Mesenchymal stem cell (in vitro differentiated cells and primary cell): ENCODE measurements around the gene MANSC4.

Source experiments
- DNase-seq: peaks from one replicate; pipeline ENCODE4 v3.0.0-alpha.2; 2013
- H2AFZ ChIP-seq: one replicate; pipeline ENCODE4 v1.6.1; 2013; ENCODE audit warnings: low read depth, mild to moderate bottlenecking, control low read depth, inconsistent platforms, low read length, moderate library complexity
- H2AK5ac ChIP-seq: 2 replicates; pipeline ENCODE4 v1.6.1; 2013; ENCODE audit warnings: low read length, moderate library complexity, mild to moderate bottlenecking, inconsistent platforms; ENCODE audit not compliant: severe bottlenecking
- H2BK120ac ChIP-seq: one replicate; pipeline ENCODE4 v1.6.1; 2013; ENCODE audit warnings: low read depth, mild to moderate bottlenecking, inconsistent platforms, low read length, moderate library complexity
- H2BK12ac ChIP-seq, 2 experiments: one replicate each; pipeline ENCODE4 v1.6.1; 2013; ENCODE audit warnings: inconsistent platforms in 2 of 2, low read length in 2 of 2, mild to moderate bottlenecking in 2 of 2, moderate library complexity in 2 of 2, control low read depth in 1 of 2
- H2BK15ac ChIP-seq: one replicate; pipeline ENCODE4 v1.6.1; 2013; ENCODE audit warnings: mild to moderate bottlenecking, low read depth, inconsistent platforms; ENCODE audit not compliant: poor library complexity, severe bottlenecking
- H2BK5ac ChIP-seq: 2 replicates; pipeline ENCODE4 v1.6.1; 2013; ENCODE audit warnings: low read depth, mild to moderate bottlenecking, low read length, control low read depth, inconsistent platforms; ENCODE audit not compliant: poor library complexity, severe bottlenecking
- H3K14ac ChIP-seq, 2 experiments: one replicate each; pipeline ENCODE4 v1.6.1; 2013; ENCODE audit warnings: inconsistent platforms in 2 of 2, low read length in 2 of 2, control low read depth in 1 of 2, mild to moderate bottlenecking in 1 of 2, moderate library complexity in 1 of 2
- H3K18ac ChIP-seq, 2 experiments: one replicate each; pipeline ENCODE4 v1.6.1; 2013; ENCODE audit warnings: inconsistent platforms in 2 of 2, low read length in 2 of 2, control low read depth in 1 of 2, low read depth in 1 of 2, mild to moderate bottlenecking in 1 of 2
- H3K23ac ChIP-seq, 2 experiments: one replicate each; pipeline ENCODE4 v1.6.1; 2013; ENCODE audit warnings: inconsistent platforms in 2 of 2, low read length in 2 of 2, mild to moderate bottlenecking in 2 of 2, moderate library complexity in 2 of 2, control low read depth in 1 of 2
- H3K27ac ChIP-seq: 2 replicates; pipeline ENCODE4 v1.5.1; 2013; ENCODE audit warnings: mild to moderate bottlenecking, moderate library complexity, low read length, control low read depth, inconsistent platforms; ENCODE audit not compliant: poor library complexity, severe bottlenecking
- H3K27me3 ChIP-seq, 2 experiments: 2 replicates each; pipeline versions ENCODE4 v1.6.1 to v1.7.0; 2013; ENCODE audit warnings: low read length in 2 of 2, mild to moderate bottlenecking in 2 of 2, moderate library complexity in 2 of 2, control low read depth in 1 of 2, inconsistent platforms in 1 of 2; ENCODE audit not compliant: control insufficient read depth in 1 of 2, insufficient read depth in 1 of 2
- H3K36me3 ChIP-seq, 2 experiments: 2 replicates each; pipeline versions ENCODE4 v1.6.1 to v1.7.0; 2013; ENCODE audit warnings: low read length in 2 of 2, control low read depth in 1 of 2, inconsistent platforms in 1 of 2, low read depth in 1 of 2, mild to moderate bottlenecking in 1 of 2; ENCODE audit not compliant: insufficient read depth in 2 of 2, control insufficient read depth in 1 of 2
- H3K4ac ChIP-seq, 2 experiments: one replicate each; pipeline ENCODE4 v1.6.1; 2013; ENCODE audit warnings: inconsistent platforms in 2 of 2, low read length in 2 of 2, mild to moderate bottlenecking in 2 of 2, moderate library complexity in 2 of 2, control low read depth in 1 of 2, low read depth in 1 of 2
- H3K4me1 ChIP-seq: 2 replicates; pipeline ENCODE4 v1.6.1; 2013; ENCODE audit warnings: low read depth, low read length, control low read depth; ENCODE audit not compliant: control insufficient read depth, insufficient read depth
- H3K4me2 ChIP-seq: 2 replicates; pipeline ENCODE4 v1.6.1; 2013; ENCODE audit warnings: low read length, mild to moderate bottlenecking, inconsistent platforms; ENCODE audit not compliant: poor library complexity, severe bottlenecking
- H3K4me3 ChIP-seq, 2 experiments: 2 replicates each; pipeline versions ENCODE4 v1.5.1 to v1.7.0; 2013; ENCODE audit warnings: low read length in 2 of 2, mild to moderate bottlenecking in 2 of 2, control low read depth in 1 of 2, low read depth in 1 of 2; ENCODE audit not compliant: insufficient read depth in 1 of 2
- H3K79me1 ChIP-seq: replicated peaks from 2 replicates; pipeline ENCODE4 v1.6.1; 2013; ENCODE audit warnings: mild to moderate bottlenecking, control low read depth, low read length, inconsistent platforms; ENCODE audit not compliant: poor library complexity, severe bottlenecking
- H3K9ac ChIP-seq: 2 replicates; pipeline ENCODE4 v1.7.0; 2013; ENCODE audit warnings: mild to moderate bottlenecking, low read length, moderate library complexity
- H3K9me3 ChIP-seq: 2 replicates; pipeline ENCODE4 v1.7.0; 2013; ENCODE audit warnings: mild to moderate bottlenecking, low read length; ENCODE audit not compliant: control insufficient read depth
- H4K8ac ChIP-seq: one replicate; pipeline ENCODE4 v1.6.1; 2013; ENCODE audit warnings: inconsistent platforms, mild to moderate bottlenecking, low read length, moderate library complexity
- H4K91ac ChIP-seq: one replicate; pipeline ENCODE4 v1.6.1; 2013; ENCODE audit warnings: mild to moderate bottlenecking, low read length, inconsistent platforms
- WGBS: methylation state at CpG from one replicate; pipeline ENCODE4 v1.1.7; 2013; ENCODE audit warnings: mixed read lengths; 5-methylcytosine and 5-hydroxymethylcytosine counted together

MANSC4 gene

DNA sequence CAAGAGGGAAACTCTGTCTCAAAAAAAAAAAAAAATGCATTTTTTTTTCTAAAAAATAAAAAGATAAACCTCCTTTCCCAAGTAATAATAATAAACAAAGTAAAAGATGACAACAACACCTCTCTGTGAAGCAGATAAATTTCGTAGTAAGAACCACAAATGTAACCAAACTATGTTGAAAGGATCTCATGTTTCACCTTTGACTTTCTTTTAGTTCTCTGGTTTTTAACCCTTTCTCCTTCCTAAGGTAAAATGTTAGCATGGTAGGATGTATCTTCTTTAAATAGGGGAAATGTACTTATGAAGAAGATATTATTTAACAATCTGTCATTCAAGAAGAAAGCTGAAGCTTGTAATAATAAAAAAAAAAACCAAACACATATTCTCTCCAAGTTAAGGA, 1.8 kb downstream of the MANSC4 start:
- WGBS = no CpG with 5 or more reads among the region's 1 CpG
- H3K18ac ChIP-seq = no peak overlapping the region
- H2BK5ac ChIP-seq = no peak overlapping the region

GRCh38 chr12:27777141-27777540, 2.9 kb downstream of the MANSC4 start:
- no peak overlapping the region for H3K9ac ChIP-seq
- no peak overlapping the region for H3K4me2 ChIP-seq
- 98% methylated on average over 4 of the region's 5 CpGs for WGBS
- no peak overlapping the region for H4K8ac ChIP-seq
- H2BK12ac ChIP-seq = no peak overlapping the region
- H2BK120ac ChIP-seq = no peak overlapping the region
- no peak overlapping the region for H3K4ac ChIP-seq
- H3K18ac ChIP-seq = no peak overlapping the region
- peaks cover 11% of the 10 kb centered on the region for H3K4me1 ChIP-seq
- no peaks in the 10 kb centered on the region for H3K9me3 ChIP-seq
- no peak for DNase-seq
- H2AK5ac ChIP-seq = peak overlapping the region; percentile 63
- H3K4me3 ChIP-seq = no peak overlapping the region
- H3K79me1 ChIP-seq = peaks cover 3% of the 10 kb centered on the region
- no peak overlapping the region for H2AFZ ChIP-seq
- H4K91ac ChIP-seq = no peak overlapping the region
- no peak overlapping the region for H3K23ac ChIP-seq
- H3K27me3 ChIP-seq = no peaks in the 10 kb centered on the region
- H3K14ac ChIP-seq = no peak overlapping the region
- peaks cover 0 to 3% of the 10 kb centered on the region in 2 experiments for H3K36me3 ChIP-seq
- H2BK15ac ChIP-seq = no peak overlapping the region
- no peak overlapping the region for H3K27ac ChIP-seq
- H2BK5ac ChIP-seq = no peak overlapping the region

More for the DNA sequence above, 1.8 kb downstream of the MANSC4 start:
- Histone ChIP-seq H3K4ac (no peak overlapping the region), H4K91ac (no peak overlapping the region), H3K9me3 (no peaks in the 10 kb centered on the region), H2BK120ac (no peak overlapping the region), H3K79me1 (peaks cover 3% of the 10 kb centered on the region), H3K4me2 (no peak overlapping the region), H3K4me1 (peaks cover 11% of the 10 kb centered on the region), H4K8ac (no peak overlapping the region), H3K36me3 (peaks cover 0 to 7% of the 10 kb centered on the region in 2 experiments), H3K27me3 (no peaks in the 10 kb centered on the region), H3K9ac (no peak overlapping the region), H2AFZ (no peak overlapping the region), H3K4me3 (no peak overlapping the region), H2AK5ac (no peak overlapping the region), H2BK12ac (no peak overlapping the region), H2BK15ac (no peak overlapping the region), H3K27ac (no peak overlapping the region), H3K23ac (no peak overlapping the region), H3K14ac (no peak overlapping the region)
- no peak for DNase-seq

DNA sequence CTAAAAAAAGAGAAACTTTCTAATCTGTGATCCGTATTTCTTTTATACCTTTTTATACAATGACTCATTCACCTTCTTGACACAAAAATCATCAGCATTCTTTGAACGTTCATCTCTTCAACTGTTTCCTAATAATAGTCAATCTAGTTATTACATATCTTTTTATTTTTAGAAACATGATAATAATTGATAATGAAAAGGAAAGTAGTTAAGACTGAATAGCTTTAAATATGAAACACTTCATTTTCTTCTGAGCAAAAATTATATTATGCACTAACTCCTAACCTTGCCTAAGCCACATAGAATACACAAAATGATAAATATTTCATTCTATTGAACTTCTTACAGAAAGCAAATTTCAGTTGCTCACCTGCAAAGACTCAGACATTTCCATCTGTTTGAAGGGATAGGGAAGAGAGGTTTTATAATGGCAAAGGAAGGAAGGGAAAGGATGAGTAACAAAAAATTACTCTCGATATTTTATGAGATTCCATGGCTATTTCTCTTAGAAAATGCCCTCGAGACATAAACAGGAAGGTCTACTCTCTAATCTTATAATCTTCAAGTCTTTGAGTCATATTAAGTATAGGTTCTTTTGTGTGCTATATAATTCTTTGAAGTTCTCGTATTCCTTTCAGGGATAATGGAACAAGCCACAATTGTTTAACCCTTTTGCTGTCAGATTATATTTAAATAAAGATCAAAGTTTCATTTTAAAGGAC, 7.5 kb downstream of the MANSC4 start:
- no peak overlapping the region for H4K91ac ChIP-seq
- WGBS = 79% methylated on average over 1 of the region's 5 CpGs

DNA sequence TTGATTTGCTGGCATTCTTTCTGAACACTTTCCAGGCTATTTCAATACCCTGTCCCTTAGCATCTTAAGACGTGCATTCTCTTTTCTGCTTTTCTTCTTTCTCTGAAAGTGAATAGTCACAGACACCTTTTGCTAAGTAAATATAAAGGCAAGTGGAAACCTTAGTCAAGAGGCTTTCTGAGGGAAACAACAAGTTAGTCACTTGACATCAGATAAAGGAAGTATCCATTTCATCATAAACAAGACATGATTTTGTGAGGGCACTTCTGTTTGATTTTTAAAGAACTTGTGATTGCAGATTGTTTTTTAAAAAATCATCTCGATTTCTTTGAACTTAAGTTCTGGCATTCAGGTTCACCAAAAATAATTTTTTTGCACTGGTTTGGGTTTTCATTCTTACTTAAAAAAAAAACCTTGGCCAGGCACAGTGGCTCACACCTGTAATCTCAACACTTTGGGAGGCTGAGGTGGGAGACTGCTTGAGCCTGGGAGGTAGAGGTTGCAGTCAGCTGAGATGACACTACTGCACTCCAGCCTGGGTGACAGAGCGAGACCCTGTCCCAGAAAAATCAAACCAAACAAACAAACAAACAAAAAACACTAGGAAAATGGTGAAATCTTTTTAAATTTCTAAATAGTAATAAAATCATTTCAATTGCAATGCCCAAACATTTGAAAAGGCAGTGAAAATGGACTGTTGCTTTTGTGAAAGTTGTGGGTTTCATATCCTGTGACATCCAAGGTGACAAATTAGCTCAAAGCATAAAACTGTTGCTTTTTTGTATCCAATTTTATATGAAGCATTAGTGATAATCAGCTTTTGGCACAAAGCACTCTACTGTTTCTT, 8.3 kb downstream of the MANSC4 start:
- no peaks in the 10 kb centered on the region for H3K36me3 ChIP-seq
- no peak for DNase-seq
- no peaks in the 10 kb centered on the region for H3K79me1 ChIP-seq
- peaks cover 2% of the 10 kb centered on the region for H3K4me1 ChIP-seq
- H3K27ac ChIP-seq = no peak overlapping the region
- no peak overlapping the region for H2BK15ac ChIP-seq
- WGBS = 100% methylated on average over 1 of the region's 3 CpGs
- H3K14ac ChIP-seq = no peak overlapping the region
- H3K27me3 ChIP-seq = no peaks in the 10 kb centered on the region
- no peak overlapping the region for H3K4me2 ChIP-seq
- H2AFZ ChIP-seq = no peak overlapping the region
- no peak overlapping the region for H2BK5ac ChIP-seq
- no peak overlapping the region for H2AK5ac ChIP-seq
- no peak overlapping the region for H2BK12ac ChIP-seq
- H3K18ac ChIP-seq = no peak overlapping the region
- no peaks in the 10 kb centered on the region for H3K9me3 ChIP-seq
- H3K9ac ChIP-seq = no peak overlapping the region
- no peak overlapping the region for H3K23ac ChIP-seq
- no peak overlapping the region for H3K4ac ChIP-seq
- no peak overlapping the region for H4K8ac ChIP-seq
- no peak overlapping the region for H4K91ac ChIP-seq
- H3K4me3 ChIP-seq = no peak overlapping the region
- no peak overlapping the region for H2BK120ac ChIP-seq

More for the DNA sequence above, 7.5 kb downstream of the MANSC4 start:
- H2BK120ac ChIP-seq = no peak overlapping the region
- H3K23ac ChIP-seq = no peak overlapping the region
- no peak overlapping the region for H3K4me2 ChIP-seq
- no peak overlapping the region for H3K9ac ChIP-seq
- no peak overlapping the region for H3K18ac ChIP-seq
- no peak overlapping the region for H2BK5ac ChIP-seq
- no peak overlapping the region for H3K4ac ChIP-seq
- H3K27ac ChIP-seq = no peak overlapping the region
- H3K9me3 ChIP-seq = no peaks in the 10 kb centered on the region
- no peak overlapping the region for H2BK12ac ChIP-seq
- H3K27me3 ChIP-seq = no peaks in the 10 kb centered on the region
- no peak overlapping the region for H2AFZ ChIP-seq
- H4K8ac ChIP-seq = no peak overlapping the region
- peaks cover 2% of the 10 kb centered on the region for H3K4me1 ChIP-seq
- H3K4me3 ChIP-seq = no peak overlapping the region
- DNase-seq = peak; percentile 21
- no peak overlapping the region for H3K14ac ChIP-seq
- H2AK5ac ChIP-seq = no peak overlapping the region
- H3K36me3 ChIP-seq = no peaks in the 10 kb centered on the region
- no peaks in the 10 kb centered on the region for H3K79me1 ChIP-seq
- no peak overlapping the region for H2BK15ac ChIP-seq
